Measurements from ENCODE around the gene PRRT1.

- TF ChIP-seq CTCF (conservative IDR thresholded peaks at IDR 0.05 in 1 of 2, IDR thresholded peaks at IDR 0.05 in 1 of 2; ENCODE audit: extremely low read depth in 1 of 2, insufficient read depth in 1 of 2, low read depth in 1 of 2, low read length in 2 of 2) (no peak), EZH2 (IDR thresholded peaks at IDR 0.05; ENCODE audit: borderline replicate concordance, low read length) (no peak)
Observed at GRCh38 chr6:32109765-32110160, 42.0 kb downstream of the PRRT1 start.

Data from mammary epithelial cell (primary cell).